ENCODE measurements around the gene TIMM17A. TPM values are rescaled to one million over a fixed set of nuclear protein-coding genes. Genes with fewer than 3 reads are reported as not detected.

TIMM17A gene
- total and polyA plus RNA-seq, 7 donors: 23.3 to 71.4 (median 48.6) TPM

DNA sequence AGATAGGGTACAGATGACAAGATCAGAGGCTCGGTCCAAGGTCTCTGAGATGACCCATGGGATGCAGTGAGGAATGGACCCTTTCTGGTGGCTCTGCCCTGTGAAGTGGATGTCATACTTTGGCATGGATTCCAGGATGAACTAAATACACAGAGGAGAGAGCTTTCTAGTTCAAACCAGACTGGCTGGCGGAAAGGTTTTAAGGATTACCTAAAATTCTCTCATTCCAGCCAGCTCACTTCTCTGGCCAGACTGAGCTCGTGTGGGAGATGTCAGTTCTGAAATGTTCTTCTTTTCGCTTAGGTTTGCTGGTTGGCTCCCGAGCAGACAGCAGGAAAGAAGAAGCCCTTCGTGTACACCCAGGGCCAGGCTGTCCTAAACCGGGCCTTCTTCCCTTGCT is 33.3 kb downstream of the TIMM17A start:
- Histone ChIP-seq H3K27ac (no peak overlapping the region), H3K9me3 (no peaks in the 10 kb centered on the region), H3K36me3 (peaks cover 15 to 53% (median 40%) of the 10 kb centered on the region in 4 donors), H3K4me1 (peaks cover 0 to 9% (median 5%) of the 10 kb centered on the region in 4 donors), H3K27me3 (no peaks in the 10 kb centered on the region), H3K4me3 (no peak overlapping the region)
- intact Hi-C loops (cut with DNase I): loop anchor here (10.0 kb wide), 1 partner anchor 284 kb away; no protein-coding TSS in a partner anchor
- WGBS, 2 donors: 78 to 91% methylated on average over 7 of the region's 7 CpGs
- no peak for DNase-seq
- TF ChIP-seq EP300 (IDR thresholded peaks at IDR 0.05) (no peak), POLR2A (IDR thresholded peaks at IDR 0.05) (no peak), POLR2AphosphoS5 (IDR thresholded peaks at IDR 0.05) (no peak)
- TF ChIP-seq, protein P1, sequence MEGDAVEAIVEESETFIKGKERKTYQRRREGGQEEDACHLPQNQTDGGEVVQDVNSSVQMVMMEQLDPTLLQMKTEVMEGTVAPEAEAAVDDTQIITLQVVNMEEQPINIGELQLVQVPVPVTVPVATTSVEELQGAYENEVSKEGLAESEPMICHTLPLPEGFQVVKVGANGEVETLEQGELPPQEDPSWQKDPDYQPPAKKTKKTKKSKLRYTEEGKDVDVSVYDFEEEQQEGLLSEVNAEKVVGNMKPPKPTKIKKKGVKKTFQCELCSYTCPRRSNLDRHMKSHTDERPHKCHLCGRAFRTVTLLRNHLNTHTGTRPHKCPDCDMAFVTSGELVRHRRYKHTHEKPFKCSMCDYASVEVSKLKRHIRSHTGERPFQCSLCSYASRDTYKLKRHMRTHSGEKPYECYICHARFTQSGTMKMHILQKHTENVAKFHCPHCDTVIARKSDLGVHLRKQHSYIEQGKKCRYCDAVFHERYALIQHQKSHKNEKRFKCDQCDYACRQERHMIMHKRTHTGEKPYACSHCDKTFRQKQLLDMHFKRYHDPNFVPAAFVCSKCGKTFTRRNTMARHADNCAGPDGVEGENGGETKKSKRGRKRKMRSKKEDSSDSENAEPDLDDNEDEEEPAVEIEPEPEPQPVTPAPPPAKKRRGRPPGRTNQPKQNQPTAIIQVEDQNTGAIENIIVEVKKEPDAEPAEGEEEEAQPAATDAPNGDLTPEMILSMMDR (IDR thresholded peaks at IDR 0.05): no peak

DNA sequence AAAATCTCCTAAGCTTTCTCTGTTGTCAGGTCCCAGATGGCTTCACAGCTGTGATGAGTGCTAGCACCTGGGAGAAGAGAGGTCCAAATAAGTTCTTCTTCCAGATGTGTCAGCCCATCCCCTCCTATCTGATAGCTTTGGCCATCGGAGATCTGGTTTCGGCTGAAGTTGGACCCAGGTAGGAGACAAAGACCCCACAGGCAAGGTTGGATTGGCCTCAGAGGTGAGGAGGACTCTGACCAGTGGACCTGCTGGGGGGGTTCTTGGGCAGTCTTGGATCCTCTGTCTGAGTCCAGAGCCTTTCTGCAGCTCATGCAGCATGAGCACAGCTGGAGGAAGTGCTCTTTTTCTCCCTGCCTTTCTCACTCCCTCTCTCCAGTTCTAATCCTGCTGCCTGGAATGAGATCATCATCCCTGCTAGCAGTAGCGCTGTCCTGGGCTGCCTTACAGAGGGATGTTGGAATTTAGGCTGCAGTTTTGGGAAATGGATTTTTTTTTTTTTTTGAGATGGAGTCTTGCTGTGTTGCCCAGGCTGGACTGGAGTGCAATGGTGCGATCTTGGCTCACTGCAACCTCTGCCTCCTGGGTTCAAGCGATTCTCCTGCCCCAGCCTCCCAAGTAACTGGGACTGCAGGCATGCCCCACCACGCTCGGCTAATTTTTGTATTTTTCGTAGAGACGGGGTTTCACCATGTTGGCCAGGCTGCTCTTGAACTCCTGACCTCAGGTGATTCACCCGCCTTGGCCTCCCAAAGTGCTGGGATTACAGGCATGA is 34.2 kb downstream of the TIMM17A start:
- DNase-seq: peak; percentile 27
- intact Hi-C loops (cut with DNase I): loop anchor here (10.0 kb wide), 1 partner anchor 285 kb away; no protein-coding TSS in a partner anchor
- no peak overlapping the region for H3K4me3 ChIP-seq
- WGBS, 2 donors: 95 to 97% methylated on average over 10 of the region's 10 CpGs
- H3K27me3 ChIP-seq: no peaks in the 10 kb centered on the region
- peaks cover 15 to 62% (median 40%) of the 10 kb centered on the region in 4 donors for H3K36me3 ChIP-seq
- H3K4me1 ChIP-seq: no peaks in the 10 kb centered on the region
- no peak overlapping the region for H3K27ac ChIP-seq
- H3K9me3 ChIP-seq: no peaks in the 10 kb centered on the region
- TF ChIP-seq POLR2A (IDR thresholded peaks at IDR 0.05) (no peak), POLR2AphosphoS5 (IDR thresholded peaks at IDR 0.05) (no peak), EP300 (IDR thresholded peaks at IDR 0.05) (no peak)
- TF ChIP-seq, protein P1 (IDR thresholded peaks at IDR 0.05): no peak

DNA sequence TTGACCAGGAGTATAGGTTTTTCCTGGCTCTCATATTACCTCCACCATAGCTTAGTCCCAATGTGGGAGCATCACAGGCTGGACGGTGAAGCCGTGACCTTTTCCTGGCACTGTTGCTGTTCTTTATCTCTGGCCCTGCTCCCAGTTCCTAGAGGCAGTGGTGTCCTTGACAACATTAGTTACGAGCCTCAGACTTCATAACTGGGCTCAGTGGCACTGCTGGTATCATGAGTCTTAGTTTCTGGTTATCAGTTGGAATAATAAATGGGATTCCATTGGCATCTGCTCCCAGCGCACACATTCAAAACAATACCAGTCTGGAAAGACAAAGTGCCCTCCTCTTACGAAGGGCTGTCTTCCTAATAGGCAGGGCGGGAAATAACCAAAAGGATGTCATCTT is 35.1 kb downstream of the TIMM17A start:
- peaks cover 15 to 69% (median 40%) of the 10 kb centered on the region in 4 donors for H3K36me3 ChIP-seq
- DNase-seq: no peak
- 79 to 84% methylated on average over 6 of the region's 6 CpGs for WGBS, 2 donors

DNA sequence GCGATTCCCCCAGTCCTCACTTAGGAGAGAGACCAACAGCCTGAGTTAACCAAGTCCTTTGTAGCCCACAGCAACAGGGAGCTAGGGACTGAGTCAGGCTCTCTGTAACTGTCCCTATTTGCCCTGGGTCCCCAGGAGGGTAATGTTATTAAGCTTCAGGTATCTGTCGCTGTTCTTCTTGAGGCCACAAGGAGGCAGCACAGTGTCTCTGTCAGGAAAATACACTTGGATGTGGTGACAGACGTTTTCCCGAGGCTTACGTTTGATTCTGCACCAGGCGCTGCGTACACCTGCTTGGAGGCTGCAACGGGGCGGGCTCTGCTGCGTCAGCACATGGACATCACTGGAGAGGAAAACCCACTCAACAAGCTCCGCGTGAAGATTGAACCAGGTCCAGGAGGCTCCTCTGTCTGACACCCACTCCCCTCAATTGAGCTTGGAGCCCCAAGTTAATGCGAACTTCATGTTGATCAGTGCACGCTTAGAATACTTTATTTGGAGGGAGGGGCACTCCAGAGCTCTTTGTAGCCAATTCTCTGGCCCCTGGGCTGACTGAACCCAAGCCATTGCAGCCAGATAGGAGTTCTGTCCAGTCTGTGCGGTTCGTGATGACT is 44.4 kb downstream of the TIMM17A start:
- DNase-seq: no peak
- no peak overlapping the region for H3K27ac ChIP-seq
- 37 to 66% methylated on average over 16 of the region's 16 CpGs for WGBS, 2 donors
- no peak overlapping the region for H3K4me3 ChIP-seq
- no peaks in the 10 kb centered on the region for H3K4me1 ChIP-seq
- H3K27me3 ChIP-seq: no peaks in the 10 kb centered on the region
- intact Hi-C loops (cut with DNase I): no loop called here
- H3K9me3 ChIP-seq: no peaks in the 10 kb centered on the region
- H3K36me3 ChIP-seq: peaks cover 17 to 92% (median 58%) of the 10 kb centered on the region in 4 donors
- TF ChIP-seq, protein P1 (IDR thresholded peaks at IDR 0.05): peak in 3 of 4 experiments; percentile 46 to 68 (median 58)
- TF ChIP-seq POLR2A (IDR thresholded peaks at IDR 0.05) (no peak), EP300 (IDR thresholded peaks at IDR 0.05) (no peak)

More for the DNA sequence above, 35.1 kb downstream of the TIMM17A start:
- intact Hi-C loops (cut with DNase I): no loop called here
- Histone ChIP-seq H3K4me1 (no peaks in the 10 kb centered on the region), H3K9me3 (no peaks in the 10 kb centered on the region), H3K27me3 (no peaks in the 10 kb centered on the region), H3K4me3 (no peak overlapping the region), H3K27ac (no peak overlapping the region)
- TF ChIP-seq, protein P1 (IDR thresholded peaks at IDR 0.05): no peak
- no peak for TF ChIP-seq EP300 (IDR thresholded peaks at IDR 0.05)

Data from sigmoid colon (tissue), 7 donors.